GM12878 (cell line): ENCODE results near the gene CCL22. TPM values are rescaled to one million over a fixed set of nuclear protein-coding genes. Genes with fewer than 3 reads are reported as not detected.

ENCODE experiments used
- ATF2 ChIP-seq: IDR thresholded peaks from 2 replicates; pipeline ENCODE4 v1.6.1; 2012; ENCODE audit warnings: low read length, inconsistent platforms
- CBX5 ChIP-seq: sonication (generic); IDR thresholded peaks from 2 replicates; pipeline ENCODE4 v1.6.1; 2016; ENCODE audit warnings: low read depth, moderate library complexity, mild to moderate bottlenecking, inconsistent platforms
- CHD1 ChIP-seq: IDR thresholded peaks from 2 replicates; pipeline ENCODE4 v1.6.1; 2012; ENCODE audit warnings: low read depth, low read length, improper control_type of control experiment
- CTCF ChIP-seq, 3 experiments: IDR thresholded peaks in 2 of 3; conservative IDR thresholded peaks in 1 of 3; 2 replicates each; pipeline ENCODE4 v1.5.1; 2011; ENCODE audit warnings: low read depth in 3 of 3, low read length in 3 of 3, mild to moderate bottlenecking in 3 of 3, control low read depth in 2 of 3, moderate library complexity in 2 of 3, inconsistent platforms in 1 of 3, mixed read lengths in 1 of 3; ENCODE audit not compliant: control insufficient read depth in 2 of 3, insufficient read depth in 1 of 3; ENCODE audit errors: extremely low read depth in 1 of 3
- EED ChIP-seq: sonication (generic); IDR thresholded peaks from 2 replicates; pipeline ENCODE4 v1.6.1; 2016; ENCODE audit warnings: antibody characterized with exemption, low read depth
- EGR1 ChIP-seq, 2 experiments: IDR thresholded peaks; 1 replicate in 1 of 2; 2 replicates in 1 of 2; pipeline ENCODE4 v1.6.1; 2011 to 2012; ENCODE audit warnings: low read depth in 2 of 2, low read length in 2 of 2, borderline replicate concordance in 1 of 2, mild to moderate bottlenecking in 1 of 2, moderate library complexity in 1 of 2
- EP300 ChIP-seq, 2 experiments: fragments of 150-350 bp in 1 of 2; IDR thresholded peaks; 2 replicates each; pipeline ENCODE4 v1.6.1; 2011 to 2012; ENCODE audit warnings: low read depth in 2 of 2, low read length in 2 of 2, borderline replicate concordance in 1 of 2, improper control_type of control experiment in 1 of 2, inconsistent platforms in 1 of 2; ENCODE audit not compliant: control insufficient read depth in 1 of 2
- FOXK2 ChIP-seq: fragments of 450-650 bp; IDR thresholded peaks from 2 replicates; pipeline ENCODE4 v1.6.1; 2017; ENCODE audit warnings: mild to moderate bottlenecking, moderate library complexity
- JUND ChIP-seq: IDR thresholded peaks from 2 replicates; pipeline ENCODE4 v1.6.1; 2012; ENCODE audit warnings: low read depth, mild to moderate bottlenecking, low read length, improper control_type of control experiment, moderate library complexity
- MEF2A ChIP-seq: IDR thresholded peaks from 2 replicates; pipeline ENCODE4 v1.6.1; 2011; ENCODE audit warnings: low read depth, mild to moderate bottlenecking, low read length, moderate library complexity; ENCODE audit not compliant: insufficient read depth
- MXI1 ChIP-seq: fragments of 150-350 bp; IDR thresholded peaks from 2 replicates; pipeline ENCODE4 v1.6.1; 2011; ENCODE audit warnings: low read depth, mild to moderate bottlenecking, inconsistent platforms, low read length, improper control_type of control experiment
- MYB ChIP-seq: fragments of 150-350 bp; IDR thresholded peaks from 2 replicates; pipeline ENCODE4 v1.6.1; 2014; ENCODE audit warnings: mild to moderate bottlenecking, low read depth, low read length, borderline replicate concordance
- NFYA ChIP-seq: IDR thresholded peaks from 2 replicates; pipeline ENCODE4 v1.6.1; 2011; ENCODE audit warnings: low read depth, mild to moderate bottlenecking, low read length, improper control_type of control experiment, borderline replicate concordance
- RELA ChIP-seq: fragments of 450-650 bp; IDR thresholded peaks from 2 replicates; pipeline ENCODE4 v1.8.0; 2014; ENCODE audit warnings: borderline replicate concordance; ENCODE audit not compliant: partially characterized antibody
- RELB ChIP-seq: fragments of 450-650 bp; IDR thresholded peaks from 2 replicates; pipeline ENCODE4 v1.6.1; 2017; ENCODE audit warnings: low read depth, mild to moderate bottlenecking, moderate library complexity
- SIN3A ChIP-seq: IDR thresholded peaks from 2 replicates; pipeline ENCODE4 v1.6.1; 2012; ENCODE audit warnings: low read depth, low read length, improper control_type of control experiment
- SREBF2 ChIP-seq: IDR thresholded peaks from 2 replicates; pipeline ENCODE4 v1.6.1; 2012; ENCODE audit warnings: mild to moderate bottlenecking, low read length
- TAF1 ChIP-seq: IDR thresholded peaks from 2 replicates; pipeline ENCODE4 v1.6.1; 2011; ENCODE audit warnings: mild to moderate bottlenecking, low read depth, low read length, borderline replicate concordance
- ZBTB33 ChIP-seq: fragments of 450-650 bp; IDR thresholded peaks from 2 replicates; pipeline ENCODE4 v1.6.1; 2017; ENCODE audit warnings: mild to moderate bottlenecking
- ZNF687 ChIP-seq: fragments of 450-650 bp; IDR thresholded peaks from 2 replicates; pipeline ENCODE4 v1.6.1; 2017; ENCODE audit warnings: mild to moderate bottlenecking, moderate library complexity
- polyA plus RNA-seq, 11 experiments: library from polyadenylated mRNA; depleted of rRNA in 4 of 11; unstranded in 6 of 11; stranded (reverse) in 5 of 11; fragments of >200 nt; fragmentation: Nextera tagmentation in 4 of 11; fragmentation: Illumina TruSeq in 1 of 11; extraction: Ambion mirVana in 4 of 11; extraction: Trizol in 1 of 11; gene quantifications; 1 replicate in 1 of 11; 2 replicates in 10 of 11; pipeline versions ENCODE4 v1.2.1 to v1.2.3, GENCODE V29; 2011 to 2016; ENCODE audit warnings: inconsistent platforms in 2 of 11, missing spikeins in 2 of 11, low read depth in 1 of 11
- total RNA-seq, 4 experiments: library from RNA; depleted of rRNA in 3 of 4; stranded (reverse); fragments of >200 nt in 3 of 4; fragmentation: Illumina TruSeq in 1 of 4; extraction: Trizol in 1 of 4; gene quantifications; 2 replicates each; pipeline versions ENCODE4 v1.2.1 to v1.2.3, GENCODE V29; 2013 to 2021

Gene CCL22
- total and polyA plus RNA-seq, 10 of the 15 experiments (the other 5 are each of a cell fraction or from before 2014, with no cell fraction given): 38.0 to 704 (median 349) TPM

- TF ChIP-seq RELA (peak; percentile 60), MYB (no peak), SREBF2 (no peak), ZBTB33 (no peak), TAF1 (no peak), CHD1 (no peak), EED (peak; percentile 61), EGR1 (IDR thresholded peaks at IDR 0.05; ENCODE audit: borderline replicate concordance in 1 of 2, low read depth in 2 of 2, low read length in 2 of 2) (no peak), EP300 (IDR thresholded peaks at IDR 0.05; ENCODE audit: borderline replicate concordance in 1 of 2, control insufficient read depth in 1 of 2, low read depth in 2 of 2, low read length in 2 of 2) (no peak), SIN3A (no peak), RELB (peak; percentile 78), MEF2A (no peak), CTCF (IDR thresholded peaks at IDR 0.05 in 2 of 3, conservative IDR thresholded peaks at IDR 0.05 in 1 of 3; ENCODE audit: control insufficient read depth in 2 of 3, extremely low read depth in 1 of 3, insufficient read depth in 1 of 3, low read depth in 3 of 3, low read length in 3 of 3) (no peak), FOXK2 (no peak), CBX5 (no peak), ZNF687 (no peak), ATF2 (no peak), MXI1 (no peak), JUND (no peak), NFYA (no peak)
These were observed 5.9 kb upstream of the CCL22 start (continued) for GRCh38 chr16:57352636-57353047.
